NCI-H510A treated with DMSO at 0.1 percent for 48 hours (cell line): ENCODE measurements around the gene CCDC87.
A peak's percentile ranks its signal among the peaks of the same experiment; 100 is the strongest.
"Not testable (repeated sequence)": the region's sequence is repeated elsewhere in the genome, so short reads cannot be mapped to it uniquely, and the experiment has no call there.

Experiments used
- DNase-seq: peaks from one replicate; lab custom pipeline; 2025; lab: John Stamatoyannopoulos, UW

Gene CCDC87

GRCh38 chr11:66592457-66593302, at the start of gene CCDC87, which contains the start of gene CCS:
CCDC87 (minus strand) TSS chr11:66593063; CDS start chr11:66593015, 48 bp downstream.
CCS (plus strand) TSS chr11:66593185; CDS start chr11:66593262, 77 bp downstream.
- peak; percentile 86 for DNase-seq

- DNase-seq, result no peak
Measured at GRCh38 chr11:66641834-66642233, 49.0 kb upstream of the CCDC87 start.

GRCh38 chr11:66639814-66640340, 47.0 kb upstream of the CCDC87 start:
- DNase-seq, result not testable (repeated sequence)

- peak; percentile 36 for DNase-seq
Measured at GRCh38 chr11:66639066-66639813, 46.4 kb upstream of the CCDC87 start.

- DNase-seq, result peak; percentile 99
Measured at GRCh38 chr11:66638177-66639065, 45.6 kb upstream of the CCDC87 start, which contains the start of gene RBM4. RBM4 (plus strand) TSS chr11:66638703; CDS start chr11:66639712, 1,009 bp downstream.

- DNase-seq, result no peak
Measured at GRCh38 chr11:66637557-66638176, 44.8 kb upstream of the CCDC87 start.

GRCh38 chr11:66636411-66636810, 43.5 kb upstream of the CCDC87 start:
- no peak for DNase-seq

GRCh38 chr11:66632952-66633351, 40.1 kb upstream of the CCDC87 start:
- DNase-seq, result no peak

- no peak for DNase-seq
Measured at GRCh38 chr11:66631883-66632282, 39.0 kb upstream of the CCDC87 start.

GRCh38 chr11:66629356-66629755, 36.5 kb upstream of the CCDC87 start:
- DNase-seq, result no peak

GRCh38 chr11:66628061-66628603, 35.3 kb upstream of the CCDC87 start:
- no peak for DNase-seq

- no peak for DNase-seq
Measured at GRCh38 chr11:66626926-66627325, 34.1 kb upstream of the CCDC87 start.

GRCh38 chr11:66626382-66626781, 33.5 kb upstream of the CCDC87 start:
- DNase-seq, result no peak

GRCh38 chr11:66625752-66626149, 32.9 kb upstream of the CCDC87 start:
- no peak for DNase-seq

- no peak for DNase-seq
Measured at GRCh38 chr11:66625041-66625751, 32.3 kb upstream of the CCDC87 start.

- no peak for DNase-seq
Measured at GRCh38 chr11:66624450-66624849, 31.6 kb upstream of the CCDC87 start.

GRCh38 chr11:66619080-66619554, 26.3 kb upstream of the CCDC87 start:
- no peak for DNase-seq

GRCh38 chr11:66617155-66617834, 24.4 kb upstream of the CCDC87 start:
- no peak for DNase-seq

- peak; percentile 96 for DNase-seq
Measured at GRCh38 chr11:66616379-66617154, 23.7 kb upstream of the CCDC87 start, which contains the start of gene RBM14. RBM14 (plus strand) TSS chr11:66616630; CDS start chr11:66616721, 91 bp downstream.
